HG03095 (cell line): Measurements from ENCODE around the gene RNF220.
"Not testable (repeated sequence)": the region's sequence is repeated elsewhere in the genome, so short reads cannot be mapped to it uniquely, and the experiment has no call there.

Source experiments
- ATAC-seq: cut with Tn5 transposase; IDR thresholded peaks from one replicate; pipeline ENCODE4 v1.9.1; 2021; ENCODE audit warnings: moderate library complexity; ENCODE audit not compliant: unreplicated experiment

Gene RNF220

DNA sequence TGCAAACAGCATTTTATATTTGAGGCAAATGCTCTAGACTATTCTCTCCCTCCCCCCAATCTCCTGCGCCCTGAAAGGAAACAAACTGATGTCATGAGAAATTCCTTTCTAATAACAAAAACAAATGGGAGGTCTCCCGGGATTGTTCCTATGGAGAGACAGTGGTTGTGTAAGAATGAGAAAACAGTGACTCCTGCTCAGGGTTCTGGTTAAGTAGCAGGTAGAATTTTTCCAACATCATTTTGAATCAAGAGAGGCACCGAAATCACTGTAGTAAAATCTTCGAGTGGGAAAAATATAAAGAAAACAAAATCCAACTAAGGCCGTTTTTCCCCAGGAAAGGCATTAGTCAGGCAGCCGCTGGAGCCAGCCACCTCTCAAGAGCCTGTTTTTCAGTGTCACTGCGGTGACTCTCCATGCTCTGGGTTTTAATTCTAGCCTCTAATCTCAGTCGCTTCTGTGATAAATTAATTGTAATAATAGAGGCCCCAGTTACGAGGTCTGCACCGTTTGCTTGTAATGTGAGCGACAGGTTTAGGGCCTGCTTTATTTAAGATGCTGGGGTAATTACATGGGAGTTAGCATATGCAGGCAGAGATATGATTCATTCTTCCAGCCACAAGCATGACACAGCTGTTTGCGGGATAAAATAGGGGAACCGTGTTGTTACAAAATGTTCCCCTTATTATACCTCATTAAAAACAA, 80.3 kb downstream of the RNF220 start:
- no peak for ATAC-seq

DNA sequence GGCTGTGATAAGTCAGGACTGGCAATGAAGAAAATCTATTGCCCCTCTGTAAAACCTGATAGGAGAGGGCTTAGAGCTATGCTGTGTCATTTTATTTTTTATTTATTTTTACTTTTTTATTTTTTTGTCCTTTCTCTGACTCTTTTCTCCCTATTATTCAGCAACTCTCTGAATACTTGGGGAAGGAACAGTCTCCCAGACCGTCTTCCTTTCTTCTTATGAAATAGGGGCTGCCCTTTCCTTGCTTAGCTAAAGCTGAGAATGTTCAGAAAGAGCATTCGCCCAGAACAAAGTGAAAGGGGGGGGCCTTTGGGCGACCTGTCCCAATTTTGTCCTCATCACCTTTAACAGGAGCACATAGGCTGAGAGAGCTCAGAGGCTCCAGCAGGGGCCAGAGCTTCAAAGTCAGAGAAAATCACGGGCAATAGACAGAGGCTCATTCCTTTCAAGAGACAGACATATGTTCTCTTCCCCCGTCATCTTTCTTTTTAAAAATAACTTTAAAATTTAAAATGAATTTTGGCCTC, 80.9 kb downstream of the RNF220 start:
- no peak for ATAC-seq

DNA sequence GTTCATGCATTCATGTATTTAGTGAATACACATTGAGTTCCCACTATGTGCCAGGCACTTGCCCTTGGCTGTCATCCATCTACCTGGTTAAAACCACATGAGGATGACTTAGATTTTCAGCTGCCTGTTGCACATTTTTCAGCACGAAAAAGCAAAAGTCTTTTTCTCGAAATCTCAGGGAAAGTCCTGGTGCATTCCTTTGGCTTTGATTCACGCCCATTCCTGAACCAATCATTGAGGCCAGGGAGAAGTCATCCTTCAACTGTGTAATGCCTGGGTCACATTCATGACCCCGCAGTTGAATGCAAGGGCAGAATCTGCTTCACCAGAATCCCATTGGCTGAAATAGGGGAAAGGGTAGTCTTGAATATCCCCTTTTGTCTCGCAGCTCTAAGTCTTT, 84.4 kb downstream of the RNF220 start:
- ATAC-seq, result no peak

DNA sequence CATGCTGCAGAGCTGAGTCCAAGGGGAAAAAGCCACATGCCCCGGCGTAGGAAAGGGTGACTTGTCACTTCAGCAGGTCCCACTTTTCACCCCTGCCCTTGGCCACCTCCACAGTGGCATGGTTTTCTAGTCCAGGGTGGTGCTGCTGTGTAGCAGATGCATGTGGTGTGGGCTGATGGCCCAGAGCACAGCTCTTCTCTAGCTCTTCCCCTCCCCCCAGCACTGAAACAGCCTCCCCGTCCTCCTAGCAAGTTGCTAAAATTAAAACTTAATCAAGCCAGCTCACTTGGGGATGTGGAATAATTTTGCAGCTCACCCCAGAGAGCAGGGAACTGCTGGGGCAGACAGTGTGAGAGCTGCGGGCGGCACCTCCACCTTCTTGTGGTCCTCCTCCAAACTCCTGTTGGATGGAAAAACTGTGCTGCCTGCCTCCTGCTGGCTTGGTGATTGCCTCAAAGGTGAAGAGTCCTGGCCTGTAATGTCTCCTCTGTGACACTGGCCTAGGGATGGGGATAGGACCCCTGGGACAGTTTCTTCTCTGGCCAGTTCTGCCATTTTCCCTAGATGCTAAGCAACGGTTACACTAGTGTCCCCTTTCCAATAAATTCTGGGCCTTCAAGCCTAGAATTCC, 91.6 kb downstream of the RNF220 start:
- ATAC-seq, result no peak

DNA sequence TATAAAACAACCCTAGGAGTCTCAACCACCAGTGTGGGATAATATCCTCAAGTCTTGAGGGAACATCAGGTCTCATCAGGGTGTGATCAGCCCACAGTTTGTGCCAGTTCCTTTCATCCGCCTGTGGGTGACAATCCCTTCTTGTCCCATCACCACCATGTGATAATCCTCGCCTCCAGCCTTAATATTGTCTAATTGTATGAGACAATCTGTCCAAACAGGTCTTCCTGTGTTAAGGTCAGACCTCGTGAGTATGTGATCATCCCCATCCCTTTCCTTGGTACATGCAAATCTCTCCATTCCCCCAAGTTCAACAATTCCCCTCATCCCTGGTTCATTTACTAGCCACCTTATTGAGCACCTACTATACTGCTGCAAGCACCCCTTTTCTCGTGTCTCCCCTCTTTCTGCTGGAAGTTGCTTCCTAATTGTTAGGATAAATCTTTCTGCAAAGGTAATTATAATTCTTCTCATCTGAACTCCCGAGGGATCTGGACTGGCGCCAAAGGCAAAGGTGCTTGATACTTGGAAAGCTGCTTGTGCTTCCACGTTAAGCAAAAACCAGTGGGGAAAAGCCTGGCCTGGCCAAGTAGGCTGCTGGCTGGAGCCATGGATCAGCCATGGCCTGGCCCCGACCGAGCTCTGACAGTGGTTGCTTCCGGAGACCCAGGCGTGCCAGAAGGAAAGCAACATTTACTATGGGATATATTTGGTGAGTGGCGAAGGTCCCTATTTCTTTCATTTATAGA, 92.5 kb downstream of the RNF220 start:
- ATAC-seq, result no peak

DNA sequence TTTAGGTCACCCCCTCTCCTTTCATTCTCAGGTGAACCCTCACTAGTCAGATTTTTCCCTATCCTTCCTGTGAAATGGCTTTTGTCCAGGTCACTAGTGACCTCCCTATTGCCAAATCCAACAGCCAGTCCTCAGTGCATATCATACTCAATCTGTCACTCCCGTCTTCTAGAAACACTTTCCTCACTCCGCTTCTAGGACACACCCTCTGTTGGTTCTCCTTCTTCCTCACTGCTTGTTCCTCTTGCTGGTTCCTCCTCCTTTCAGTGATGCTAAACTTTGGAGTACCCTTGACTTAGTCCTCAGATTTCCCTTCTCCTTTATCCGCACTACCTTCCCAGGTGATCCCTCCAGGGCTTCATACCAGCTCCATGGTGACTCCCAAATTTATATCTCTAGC, 94.3 kb downstream of the RNF220 start:
- ATAC-seq, result no peak

DNA sequence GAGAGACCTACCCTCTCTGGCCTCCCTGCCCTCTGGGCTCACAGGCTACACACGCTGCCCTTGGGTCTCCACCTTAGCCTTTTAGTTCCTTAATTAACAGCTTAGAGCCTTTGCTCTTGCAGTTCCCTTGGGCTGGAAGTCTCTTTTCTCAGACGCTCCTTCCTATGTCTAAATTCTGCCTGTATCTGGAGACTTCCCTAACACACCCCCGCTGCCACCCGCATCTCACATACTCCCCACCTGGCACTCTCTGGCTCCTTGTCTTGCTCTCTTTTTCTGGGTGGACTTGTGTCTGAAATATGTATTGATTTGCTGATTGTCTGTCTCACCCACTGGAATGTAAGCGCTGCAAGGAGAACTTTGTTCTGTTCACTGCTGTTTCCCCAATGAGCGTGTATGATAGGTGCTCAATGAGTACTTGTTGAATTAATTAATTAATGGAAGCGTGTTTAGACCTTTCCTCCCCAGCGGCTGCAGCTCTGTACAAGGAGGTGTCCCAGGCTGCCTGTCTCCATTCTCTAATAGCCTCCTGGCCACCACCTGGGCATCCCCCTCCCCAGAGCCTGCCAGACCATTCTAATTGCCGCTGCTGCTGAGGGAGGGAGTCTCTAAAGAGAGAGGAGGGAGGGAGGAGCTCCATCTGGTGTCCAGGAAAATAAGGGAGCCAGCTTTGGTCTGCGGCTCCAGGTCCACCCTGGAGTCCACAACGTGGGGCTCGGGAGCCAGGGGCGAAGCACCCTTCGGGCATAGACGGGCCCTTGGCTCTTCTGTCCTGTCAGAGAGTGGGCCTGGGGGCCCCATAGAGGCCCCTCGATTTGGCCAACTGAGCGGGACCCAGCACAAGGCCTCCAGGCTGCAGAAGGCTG, 95.4 kb downstream of the RNF220 start:
- no peak for ATAC-seq

DNA sequence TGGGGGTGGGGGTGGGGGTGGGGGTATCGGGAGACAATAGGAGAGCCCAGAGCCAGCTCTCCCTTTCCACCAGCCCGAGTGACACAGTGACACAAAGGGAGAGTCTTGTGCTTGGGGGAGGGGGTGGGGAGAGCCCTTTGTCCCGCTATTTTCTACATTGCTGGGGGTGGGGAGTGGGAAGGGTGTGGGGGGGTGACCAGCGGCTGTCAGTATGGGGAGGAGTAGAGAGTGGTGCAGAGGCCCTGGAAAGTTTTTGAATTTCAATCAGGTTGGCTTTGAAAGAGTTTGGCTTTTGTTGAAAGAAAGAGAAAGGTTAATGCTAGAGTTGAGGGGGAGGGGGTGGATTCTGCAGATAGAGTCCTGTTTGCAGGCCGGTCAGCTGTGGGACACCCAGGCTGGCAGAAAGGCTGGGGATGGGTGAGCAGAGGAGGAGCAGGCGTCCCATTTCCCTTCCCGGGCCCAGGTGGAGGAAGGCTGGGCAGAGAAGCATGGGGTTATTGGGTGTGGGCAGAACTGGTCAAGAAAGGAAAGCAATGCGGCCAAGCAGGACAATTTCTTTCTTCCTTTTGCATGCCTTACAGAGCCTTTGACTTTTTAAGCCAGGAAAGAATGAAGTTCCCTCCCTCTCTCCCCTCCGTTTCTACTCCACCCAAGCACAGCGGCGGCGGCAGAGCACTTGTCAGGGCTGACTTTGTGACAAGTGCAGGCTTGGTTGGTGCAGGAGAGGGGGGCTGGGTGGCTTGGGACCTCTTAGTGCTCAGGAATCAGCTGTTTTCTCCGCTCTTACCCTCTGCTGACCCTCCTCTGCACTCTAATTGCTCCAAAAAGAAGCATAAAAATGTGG, 96.2 kb downstream of the RNF220 start:
- no peak for ATAC-seq

DNA sequence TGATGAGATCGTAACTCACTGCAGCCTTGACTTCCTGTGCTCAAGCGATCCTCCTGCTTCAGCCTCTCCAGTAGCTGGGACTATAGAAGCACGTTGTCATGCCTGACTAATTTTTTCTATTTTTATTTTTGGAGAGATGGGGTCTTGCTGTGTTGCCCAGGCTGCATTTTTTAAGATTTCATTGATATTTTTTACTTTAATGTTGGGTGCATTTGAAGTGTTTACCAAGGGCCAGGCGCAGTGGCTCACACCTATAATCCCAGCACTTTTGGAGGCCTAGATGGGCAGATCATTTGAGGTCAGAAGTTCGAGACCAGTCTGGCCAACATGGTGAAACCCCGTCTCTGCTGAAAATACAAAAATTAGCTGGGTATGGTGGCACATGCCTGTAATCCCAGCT, 97.8 kb downstream of the RNF220 start:
- not testable (repeated sequence) for ATAC-seq

DNA sequence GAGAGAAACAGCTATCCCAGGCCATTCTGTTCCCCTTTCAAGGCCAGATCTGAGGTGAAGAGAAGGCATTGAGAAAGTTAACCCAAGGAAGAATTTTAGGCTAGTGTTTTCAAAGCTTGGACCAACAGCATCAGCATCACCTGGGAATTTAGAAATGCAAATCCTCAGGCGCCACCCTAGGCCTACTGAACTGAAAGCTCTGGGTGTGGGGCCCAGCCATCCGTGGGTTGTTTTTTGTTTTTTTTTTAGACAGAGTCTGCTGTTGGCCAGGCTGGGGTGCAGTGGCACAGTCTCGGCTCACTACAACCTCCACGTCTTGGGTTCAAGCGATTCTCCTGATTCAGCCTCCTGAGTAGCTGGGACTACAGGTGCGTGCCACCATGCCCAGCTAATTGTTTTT, 98.6 kb downstream of the RNF220 start:
- no peak for ATAC-seq

DNA sequence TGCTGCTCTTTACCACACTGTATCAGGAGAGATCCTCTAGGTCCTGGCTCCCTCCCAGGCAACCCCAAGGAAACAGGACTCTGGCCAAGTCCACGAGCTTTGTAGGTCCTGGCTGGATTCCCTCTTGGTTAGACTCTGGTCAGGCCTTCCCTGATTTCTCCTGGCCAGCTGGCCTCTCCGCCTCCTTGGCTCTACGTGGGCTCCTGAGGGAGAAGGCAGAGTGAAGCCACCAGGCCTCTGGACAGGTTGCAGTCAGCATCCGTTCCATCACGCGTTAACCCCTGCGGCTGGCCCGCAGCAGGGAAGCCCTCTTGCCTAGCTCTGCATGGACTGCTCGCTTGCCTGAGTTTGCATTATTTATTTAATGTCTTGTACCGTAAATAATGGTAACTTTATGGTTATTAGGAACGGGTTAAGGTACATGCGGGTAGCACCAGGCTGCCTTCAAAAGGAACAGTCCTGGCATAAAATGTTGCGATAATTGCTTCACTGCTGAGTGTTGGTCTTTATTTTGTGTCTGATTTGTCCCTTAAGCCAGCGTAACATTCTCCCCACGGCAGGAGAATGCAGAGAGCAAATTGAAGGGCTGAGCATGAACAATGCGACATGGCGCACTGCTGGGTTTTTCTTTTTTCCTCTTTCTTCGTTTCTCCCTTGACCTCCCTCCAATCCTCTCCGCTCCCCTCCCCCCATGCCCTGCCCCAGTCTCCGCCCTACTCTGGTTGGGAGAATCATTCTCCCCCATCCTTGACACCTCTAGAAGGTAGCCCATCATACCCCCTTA, 100.3 kb downstream of the RNF220 start:
- ATAC-seq, result no peak

DNA sequence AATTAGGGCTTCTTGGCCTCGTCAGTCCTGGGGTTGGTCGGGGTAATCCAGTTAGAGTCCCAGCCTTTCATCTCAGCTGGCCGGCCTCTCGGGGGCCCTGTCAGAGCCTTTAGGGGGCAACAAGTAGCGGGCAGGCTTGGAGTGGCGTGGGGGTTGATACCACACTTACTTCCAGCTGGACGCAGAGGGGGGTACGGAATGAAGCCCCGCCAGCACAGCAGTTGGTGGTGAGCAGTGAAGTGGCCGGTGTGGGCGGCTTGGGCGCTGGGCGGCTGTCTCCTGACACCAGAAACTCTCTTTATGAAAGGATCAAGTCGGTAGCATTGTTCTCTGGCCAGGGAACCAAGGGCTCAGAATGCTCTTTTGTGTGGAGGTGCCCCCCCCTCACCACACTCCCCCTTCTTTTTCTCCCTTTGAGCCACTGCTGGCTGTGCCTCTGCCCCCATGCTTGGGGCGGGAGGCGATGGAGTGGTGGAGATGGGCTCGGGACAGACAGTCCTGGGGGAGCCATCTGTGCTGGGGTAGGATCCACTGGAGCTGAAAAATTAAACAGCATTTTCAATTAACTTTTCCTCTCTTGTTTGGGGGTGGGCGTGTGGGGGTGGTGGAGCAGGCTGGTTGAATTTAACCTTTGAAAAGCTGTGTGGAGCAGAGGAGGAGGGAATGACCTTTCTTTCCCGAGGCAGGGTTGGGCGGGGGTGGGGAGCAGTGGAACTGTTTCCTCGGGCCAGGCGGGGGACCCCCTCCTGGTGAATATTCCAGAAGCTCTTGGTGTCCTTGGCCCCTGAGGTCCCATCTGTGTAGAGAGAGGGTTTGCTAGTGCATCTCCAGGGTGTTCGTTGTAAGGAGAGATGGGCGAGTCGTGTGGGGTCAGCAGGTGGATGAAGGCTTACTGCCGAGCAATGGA, 102.7 kb downstream of the RNF220 start:
- no peak for ATAC-seq

DNA sequence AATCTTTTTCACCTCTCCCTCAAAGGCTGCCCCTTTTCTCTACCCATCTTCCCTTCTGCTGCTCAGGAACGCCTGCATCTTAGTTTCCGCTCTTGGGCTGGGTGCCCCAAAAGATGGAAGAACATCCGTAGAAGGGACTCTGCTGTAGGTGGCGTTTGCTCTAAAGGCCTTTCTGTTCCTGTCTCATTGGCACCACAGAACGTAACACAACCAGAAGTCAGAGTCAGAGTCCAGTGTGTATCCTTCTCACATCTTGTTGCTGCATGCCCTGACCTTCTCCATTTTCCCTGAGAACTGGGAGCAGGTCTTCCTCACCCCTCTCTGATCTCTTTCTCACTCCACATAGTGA, 103.3 kb downstream of the RNF220 start:
- ATAC-seq, result no peak

DNA sequence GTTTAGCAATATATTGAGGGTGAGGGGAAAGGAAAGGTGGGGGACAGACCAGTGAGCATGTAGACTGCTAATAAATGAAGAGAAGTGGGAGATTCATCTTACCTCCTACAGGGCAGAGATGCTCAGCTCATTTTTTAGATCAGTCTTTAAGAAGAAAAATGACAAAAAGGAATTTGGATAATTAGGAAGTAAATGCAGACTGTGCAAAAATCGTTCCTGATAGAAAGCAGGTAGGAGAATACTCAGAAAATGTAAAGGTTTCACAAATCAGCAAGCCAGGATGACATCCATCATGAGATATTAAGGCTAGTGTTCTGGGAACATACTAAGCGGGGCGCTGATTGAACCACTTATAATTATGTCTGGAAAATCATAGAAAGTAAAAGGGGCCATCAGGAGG, 106.3 kb downstream of the RNF220 start:
- ATAC-seq, result no peak

DNA sequence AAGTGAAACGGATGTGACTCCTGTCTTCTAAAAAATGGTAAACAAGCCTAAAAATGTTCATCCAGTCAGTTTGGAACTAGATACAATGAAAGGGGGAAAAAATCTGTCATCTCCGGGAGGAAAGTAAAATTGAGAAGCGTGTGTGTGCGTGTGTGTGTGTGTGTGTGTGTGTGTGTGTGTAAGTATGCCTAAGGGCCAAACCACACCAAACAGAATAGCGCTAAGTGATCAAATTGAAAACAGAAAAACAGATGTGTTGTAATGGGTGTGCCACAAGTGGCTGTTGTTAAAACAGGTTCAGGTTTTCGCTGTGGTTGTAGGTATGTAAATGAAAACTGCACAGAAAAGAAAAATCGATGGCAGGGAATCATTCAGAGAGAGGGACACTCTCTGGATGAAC, 106.7 kb downstream of the RNF220 start:
- ATAC-seq, result no peak

DNA sequence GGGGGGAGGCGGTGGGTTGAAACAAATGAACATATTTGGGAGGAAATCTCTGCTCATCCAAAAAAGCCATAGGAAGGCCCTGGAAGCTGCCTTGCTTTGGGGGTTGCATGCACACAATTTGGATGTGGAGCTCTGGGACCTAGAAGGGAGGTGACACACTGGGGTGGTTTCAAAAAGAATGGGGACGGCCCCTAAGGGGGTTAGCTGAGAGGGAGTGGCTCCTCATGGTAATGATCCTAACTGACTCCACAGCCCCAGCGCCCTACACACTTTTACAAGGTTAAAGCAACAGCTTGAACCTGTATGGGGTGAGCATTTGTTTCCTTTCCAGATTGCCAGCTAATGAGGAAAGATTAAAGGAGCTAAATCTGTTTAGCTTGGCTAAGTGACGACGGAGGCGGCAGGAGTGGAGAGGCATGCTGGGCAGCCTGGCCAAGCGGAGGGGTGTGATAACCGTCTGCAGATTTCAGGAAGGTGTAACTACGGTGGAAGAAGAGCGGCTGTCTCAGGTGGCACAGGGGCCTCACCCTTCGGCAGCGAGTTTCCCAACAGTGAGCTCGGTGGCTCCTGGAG, 107.3 kb downstream of the RNF220 start:
- ATAC-seq, result no peak

DNA sequence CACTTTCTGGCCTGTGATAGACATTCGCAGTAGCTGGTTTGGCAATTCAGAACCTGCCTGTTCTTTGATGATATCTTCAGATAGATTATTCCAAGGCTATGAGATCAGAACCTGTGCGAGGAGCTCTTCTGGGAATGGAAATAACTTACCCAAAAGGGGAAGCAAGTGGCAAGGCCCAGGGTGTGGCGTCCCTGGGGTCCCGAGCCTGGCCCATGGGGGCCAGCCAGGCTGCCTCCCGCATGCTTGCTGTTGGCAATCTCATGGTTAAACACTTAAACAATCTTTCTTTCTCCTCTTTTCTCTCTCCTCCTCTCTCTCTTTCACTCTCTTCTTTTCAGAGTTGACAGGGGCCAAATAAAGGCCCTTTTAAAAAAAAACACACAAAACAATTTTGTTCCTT, 108.1 kb downstream of the RNF220 start:
- no peak for ATAC-seq

DNA sequence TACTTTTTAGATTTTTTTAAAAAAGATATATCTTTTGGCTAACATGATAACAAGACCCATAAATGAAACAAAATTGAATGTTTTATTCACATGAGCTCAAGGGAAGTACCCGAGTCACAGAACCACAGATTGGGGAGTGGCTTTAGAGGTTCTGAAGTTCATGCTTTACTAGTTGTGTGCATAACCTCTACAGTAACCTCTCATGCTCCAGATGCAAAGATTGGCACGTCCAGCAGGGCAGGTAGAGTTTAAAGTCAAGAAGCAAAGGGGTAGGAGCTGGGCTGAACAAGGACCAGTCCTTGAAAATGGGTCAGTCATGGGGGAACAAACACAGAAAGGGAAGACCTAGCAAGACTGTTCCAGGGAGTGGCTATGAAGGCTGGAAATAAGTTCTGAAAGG, 109.6 kb downstream of the RNF220 start:
- no peak for ATAC-seq
